Esophagus (tissue), 2 donors: ENCODE results near the gene ILF2. TPM values are rescaled to one million over a fixed set of nuclear protein-coding genes. Genes with fewer than 3 reads are reported as not detected.

Experiments
- H3K27ac ChIP-seq, 2 donors: one replicate each; pipeline ENCODE4 v1.5.1; 2013; ENCODE audit warnings: low read depth in 2 of 2, mild to moderate bottlenecking in 2 of 2, inconsistent platforms in 1 of 2, low read length in 1 of 2, moderate library complexity in 1 of 2
- H3K27me3 ChIP-seq, 2 donors: one replicate each; pipeline ENCODE4 v1.6.1; 2013; ENCODE audit warnings: low read length in 2 of 2, control low read depth in 1 of 2, mild to moderate bottlenecking in 1 of 2; ENCODE audit not compliant: insufficient read depth in 2 of 2, control insufficient read depth in 1 of 2
- H3K36me3 ChIP-seq, 2 donors: one replicate each; pipeline ENCODE4 v1.6.1; 2013; ENCODE audit warnings: low read length in 1 of 2; ENCODE audit not compliant: control insufficient read depth in 2 of 2, insufficient read depth in 2 of 2
- H3K4me1 ChIP-seq, 2 donors: one replicate each; pipeline ENCODE4 v1.6.1; 2013; ENCODE audit warnings: low read length in 1 of 2; ENCODE audit not compliant: control insufficient read depth in 2 of 2, insufficient read depth in 2 of 2
- H3K4me3 ChIP-seq, 2 donors: one replicate each; pipeline ENCODE4 v1.5.1; 2013; ENCODE audit warnings: low read length in 2 of 2, mild to moderate bottlenecking in 2 of 2, low read depth in 1 of 2, moderate library complexity in 1 of 2
- H3K9me3 ChIP-seq, 2 donors: one replicate each; pipeline ENCODE4 v1.6.1; 2013; ENCODE audit warnings: mild to moderate bottlenecking in 2 of 2, low read depth in 1 of 2, low read length in 1 of 2, moderate library complexity in 1 of 2; ENCODE audit not compliant: control insufficient read depth in 2 of 2, insufficient read depth in 1 of 2
- WGBS, 2 donors: extraction: QIAGEN DNeasy Blood & Tissue Kit; methylation state at CpG; one replicate each; pipeline ENCODE4 v1.1.7; 2013; 5-methylcytosine and 5-hydroxymethylcytosine counted together
- polyA plus RNA-seq, 2 donors: library from polyadenylated mRNA; stranded (reverse); fragments of 200-250 nt; gene quantifications; one replicate each; pipeline ENCODE4 v1.2.3, GENCODE V29; 2013
- donor health status: healthy with polysubstance abuse.
- donor health status: Bipolar disorder and iron deficiency.

Gene ILF2
- polyA plus RNA-seq, 2 donors = 22.5 to 99.9 TPM

DNA sequence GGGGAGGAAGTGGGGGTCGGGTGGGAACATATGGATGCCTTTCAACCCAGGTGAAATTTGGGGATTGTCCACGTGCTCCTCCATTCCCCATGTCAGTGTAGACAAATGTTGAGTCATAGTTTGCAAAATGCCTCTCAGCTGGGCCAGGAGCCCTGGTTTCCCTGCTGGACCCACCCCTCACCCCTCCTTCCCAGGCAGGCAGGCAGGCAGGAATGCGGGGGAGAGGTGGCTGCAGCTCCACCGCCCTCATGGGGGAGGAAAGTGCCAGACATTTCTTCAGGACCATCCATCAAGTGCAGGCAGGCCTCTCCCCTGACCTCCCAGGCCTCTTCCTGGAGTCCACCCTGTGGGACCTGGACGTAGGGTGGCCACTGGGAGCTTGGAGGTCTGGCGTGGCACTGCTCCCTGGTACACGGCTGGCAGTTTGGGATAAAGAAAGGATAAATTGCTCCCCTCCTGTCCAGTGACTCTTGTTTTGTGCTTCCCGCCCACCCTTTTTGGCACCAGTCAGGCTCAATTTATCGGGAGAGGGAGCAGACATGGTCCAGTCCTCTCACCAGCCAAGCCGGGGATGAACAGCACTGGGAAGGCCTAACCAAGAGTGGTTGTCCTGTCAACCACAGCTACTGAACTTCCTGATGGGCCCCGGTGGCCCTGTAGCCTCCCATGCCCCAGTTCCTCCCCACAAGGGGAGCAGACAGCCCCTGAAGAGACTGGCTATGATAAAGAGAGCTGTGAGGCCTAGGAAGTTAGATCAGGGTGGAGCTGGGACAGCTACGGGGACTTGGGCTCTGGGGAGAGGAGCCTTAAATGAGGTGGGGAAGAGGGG is 26.6 kb upstream of the ILF2 start:
- Histone ChIP-seq H3K9me3 (no peaks in the 10 kb centered on the region), H3K27me3 (no peaks in the 10 kb centered on the region), H3K4me1 (peaks cover 3 to 8% of the 10 kb centered on the region in 2 donors), H3K4me3 (no peak overlapping the region), H3K27ac (peak overlapping the region; percentile 38 to 84), H3K36me3 (no peaks in the 10 kb centered on the region)
- 62% methylated on average over 12 of the region's 12 CpGs for WGBS, 2 donors

DNA sequence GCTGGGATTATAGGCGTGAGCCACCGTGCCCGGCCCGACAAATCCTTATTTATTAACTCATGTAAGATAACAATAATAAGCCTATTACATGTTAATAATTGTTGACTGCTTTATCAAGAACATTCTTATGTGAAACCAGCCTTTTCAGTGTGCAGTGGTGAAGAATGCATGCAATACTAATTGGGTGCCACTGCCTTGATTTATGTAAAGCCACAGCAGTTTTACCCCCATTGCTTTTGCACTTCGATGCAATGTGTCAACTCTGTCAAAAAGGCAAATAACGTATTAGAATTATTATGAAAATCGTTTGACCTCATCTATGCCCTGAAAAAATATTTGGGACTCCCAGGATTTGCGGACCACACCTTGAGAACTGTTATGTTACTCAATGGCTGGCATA is 25.9 kb upstream of the ILF2 start:
- no peaks in the 10 kb centered on the region for H3K27me3 ChIP-seq
- 78 to 89% methylated on average over 8 of the region's 8 CpGs for WGBS, 2 donors
- no peaks in the 10 kb centered on the region for H3K36me3 ChIP-seq
- peak overlapping the region in 1 of 2 donors; percentile 21 for H3K27ac ChIP-seq
- peaks cover 3 to 8% of the 10 kb centered on the region in 2 donors for H3K4me1 ChIP-seq
- no peak overlapping the region for H3K4me3 ChIP-seq
- no peaks in the 10 kb centered on the region for H3K9me3 ChIP-seq

DNA sequence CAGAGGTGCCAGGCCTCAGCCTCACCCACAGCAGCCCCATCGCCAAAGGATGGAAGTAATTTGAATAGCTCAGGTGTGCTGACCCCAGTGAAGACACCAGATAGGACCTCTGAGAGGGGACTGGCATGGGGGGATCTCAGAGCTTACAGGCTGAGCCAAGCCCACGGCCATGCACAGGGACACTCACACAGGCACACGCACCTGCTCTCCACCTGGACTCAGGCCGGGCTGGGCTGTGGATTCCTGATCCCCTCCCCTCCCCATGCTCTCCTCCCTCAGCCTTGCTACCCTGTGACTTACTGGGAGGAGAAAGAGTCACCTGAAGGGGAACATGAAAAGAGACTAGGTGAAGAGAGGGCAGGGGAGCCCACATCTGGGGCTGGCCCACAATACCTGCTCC is 22.7 kb upstream of the ILF2 start:
- Histone ChIP-seq H3K9me3 (no peaks in the 10 kb centered on the region), H3K36me3 (no peaks in the 10 kb centered on the region), H3K27ac (no peak overlapping the region), H3K27me3 (no peaks in the 10 kb centered on the region), H3K4me1 (peaks cover 3 to 6% of the 10 kb centered on the region in 2 donors), H3K4me3 (no peak overlapping the region)
- WGBS, 2 donors = 79 to 81% methylated on average over 4 of the region's 4 CpGs

DNA sequence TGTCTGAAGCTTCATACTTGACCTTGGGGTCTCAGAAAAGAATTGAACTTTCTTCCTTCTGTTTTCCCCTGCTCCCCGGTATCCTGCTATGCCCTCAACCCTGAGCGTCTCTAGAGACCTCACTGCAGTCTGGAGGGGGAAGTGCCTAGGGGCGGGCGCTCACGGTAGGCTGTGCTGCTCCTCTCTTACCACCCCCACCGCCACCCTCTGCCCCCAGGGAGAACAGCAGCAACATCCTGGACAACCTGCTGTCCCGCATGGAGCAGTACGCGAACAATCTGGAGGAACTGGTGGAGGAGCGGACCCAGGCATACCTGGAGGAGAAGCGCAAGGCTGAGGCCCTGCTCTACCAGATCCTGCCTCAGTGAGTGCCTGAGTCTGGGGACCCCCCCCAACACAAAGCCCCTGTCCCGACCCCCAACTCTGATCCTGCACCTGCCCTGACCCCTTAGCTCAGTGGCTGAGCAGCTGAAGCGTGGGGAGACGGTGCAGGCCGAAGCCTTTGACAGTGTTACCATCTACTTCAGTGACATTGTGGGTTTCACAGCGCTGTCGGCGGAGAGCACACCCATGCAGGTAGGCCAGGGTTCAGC is 18.0 kb upstream of the ILF2 start:
- H3K27me3 ChIP-seq = no peaks in the 10 kb centered on the region
- H3K4me1 ChIP-seq = no peaks in the 10 kb centered on the region
- H3K36me3 ChIP-seq = no peaks in the 10 kb centered on the region
- no peaks in the 10 kb centered on the region for H3K9me3 ChIP-seq
- no peak overlapping the region for H3K4me3 ChIP-seq
- 84 to 89% methylated on average over 18 of the region's 18 CpGs for WGBS, 2 donors
- H3K27ac ChIP-seq = no peak overlapping the region

DNA sequence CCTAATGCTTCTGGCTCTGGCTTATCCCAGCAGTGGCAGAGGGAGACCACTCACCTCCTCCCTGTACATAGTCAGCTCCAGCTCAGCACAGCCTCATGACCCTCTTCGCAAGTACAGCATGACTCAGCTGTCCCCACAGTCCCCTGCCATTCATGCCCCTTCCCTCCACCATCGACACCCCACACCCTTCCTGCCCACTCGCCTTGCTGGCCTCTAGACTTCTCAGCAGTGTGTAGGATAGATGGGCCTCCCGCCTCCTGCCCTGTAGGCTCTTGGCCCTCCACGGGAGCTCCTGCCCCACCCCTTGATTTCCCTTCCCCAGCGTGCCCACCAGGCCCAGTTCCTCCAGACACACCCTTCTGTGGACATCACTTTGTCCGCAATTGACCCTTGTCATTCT is 17.5 kb upstream of the ILF2 start:
- H3K9me3 ChIP-seq = no peaks in the 10 kb centered on the region
- no peak overlapping the region for H3K27ac ChIP-seq
- H3K27me3 ChIP-seq = no peaks in the 10 kb centered on the region
- no peak overlapping the region for H3K4me3 ChIP-seq
- WGBS, 2 donors = 83 to 88% methylated on average over 7 of the region's 7 CpGs
- H3K36me3 ChIP-seq = no peaks in the 10 kb centered on the region
- H3K4me1 ChIP-seq = no peaks in the 10 kb centered on the region

DNA sequence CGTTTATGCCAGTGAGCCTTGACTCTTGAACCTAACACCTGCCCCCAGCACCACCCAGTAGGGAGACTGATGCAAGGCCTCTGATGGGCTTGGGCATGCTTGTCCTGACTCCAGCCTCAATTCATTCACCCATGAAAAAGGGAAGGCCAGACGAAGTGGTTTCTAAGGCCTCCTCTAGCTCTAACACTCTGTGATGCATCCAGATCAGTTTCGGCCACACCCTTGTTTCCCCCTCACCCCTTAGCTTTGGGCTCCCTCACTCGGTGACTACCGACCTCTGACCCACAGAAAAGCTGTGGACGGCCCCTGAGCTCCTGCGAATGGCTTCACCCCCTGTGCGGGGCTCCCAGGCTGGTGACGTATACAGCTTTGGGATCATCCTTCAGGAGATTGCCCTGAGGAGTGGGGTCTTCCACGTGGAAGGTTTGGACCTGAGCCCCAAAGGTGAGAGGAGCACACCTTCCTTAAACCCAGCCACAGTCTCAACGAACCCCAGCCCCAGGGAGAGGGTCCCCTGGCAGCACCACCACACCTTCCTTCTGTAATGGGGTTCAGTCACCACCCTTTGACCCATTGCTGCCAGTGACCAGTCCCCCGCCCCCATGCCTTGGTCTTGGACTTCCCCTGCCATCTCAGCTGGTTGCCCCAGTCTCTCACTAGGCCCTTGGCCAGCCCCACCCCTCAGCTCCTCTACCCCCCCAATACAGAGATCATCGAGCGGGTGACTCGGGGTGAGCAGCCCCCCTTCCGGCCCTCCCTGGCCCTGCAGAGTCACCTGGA is 16.7 kb upstream of the ILF2 start:
- peaks cover 0 to 2% of the 10 kb centered on the region in 2 donors for H3K4me1 ChIP-seq
- H3K27ac ChIP-seq = no peak overlapping the region
- H3K36me3 ChIP-seq = no peaks in the 10 kb centered on the region
- WGBS, 2 donors = 83 to 86% methylated on average over 16 of the region's 16 CpGs
- no peaks in the 10 kb centered on the region for H3K9me3 ChIP-seq
- H3K4me3 ChIP-seq = no peak overlapping the region
- no peaks in the 10 kb centered on the region for H3K27me3 ChIP-seq

DNA sequence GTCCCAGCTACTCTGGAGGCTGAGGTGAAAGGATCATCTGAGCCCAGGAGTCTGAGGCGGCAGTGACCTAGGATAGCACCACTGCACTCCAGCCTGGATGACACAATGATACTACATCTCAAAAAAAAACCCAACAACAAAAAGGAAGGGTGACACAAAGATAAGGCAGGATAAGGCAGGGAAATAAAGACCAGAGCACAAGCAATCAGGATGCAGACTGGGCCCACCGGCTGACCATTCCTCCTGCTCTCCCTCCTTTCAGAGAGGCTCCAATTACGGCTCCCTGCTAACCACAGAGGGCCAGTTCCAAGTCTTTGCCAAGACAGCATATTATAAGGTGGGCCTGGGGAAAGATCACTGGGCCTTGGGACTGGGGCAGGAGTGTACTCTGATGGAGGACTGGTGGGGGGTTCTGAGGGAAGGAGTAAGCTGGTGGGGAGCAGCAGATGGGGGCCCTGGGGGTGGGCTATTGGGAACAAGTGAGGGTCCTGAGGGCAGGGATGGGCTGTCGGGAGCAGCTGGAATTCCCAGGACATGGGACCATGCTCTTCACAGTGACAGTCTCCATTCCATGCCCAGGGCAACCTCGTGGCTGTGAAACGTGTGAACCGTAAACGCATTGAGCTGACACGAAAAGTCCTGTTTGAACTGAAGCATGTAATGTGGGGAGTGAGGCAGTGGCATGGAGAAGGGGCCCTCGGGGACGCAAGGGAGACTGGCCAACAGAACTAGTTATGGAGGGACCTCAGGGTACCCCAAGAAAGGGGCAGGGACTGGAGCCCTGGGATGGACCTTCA is 14.9 kb upstream of the ILF2 start:
- Histone ChIP-seq H3K4me3 (no peak overlapping the region), H3K36me3 (no peaks in the 10 kb centered on the region), H3K27ac (no peak overlapping the region), H3K9me3 (no peaks in the 10 kb centered on the region), H3K27me3 (no peaks in the 10 kb centered on the region), H3K4me1 (peaks cover 0 to 2% of the 10 kb centered on the region in 2 donors)
- 80 to 81% methylated on average over 11 of the region's 11 CpGs for WGBS, 2 donors

DNA sequence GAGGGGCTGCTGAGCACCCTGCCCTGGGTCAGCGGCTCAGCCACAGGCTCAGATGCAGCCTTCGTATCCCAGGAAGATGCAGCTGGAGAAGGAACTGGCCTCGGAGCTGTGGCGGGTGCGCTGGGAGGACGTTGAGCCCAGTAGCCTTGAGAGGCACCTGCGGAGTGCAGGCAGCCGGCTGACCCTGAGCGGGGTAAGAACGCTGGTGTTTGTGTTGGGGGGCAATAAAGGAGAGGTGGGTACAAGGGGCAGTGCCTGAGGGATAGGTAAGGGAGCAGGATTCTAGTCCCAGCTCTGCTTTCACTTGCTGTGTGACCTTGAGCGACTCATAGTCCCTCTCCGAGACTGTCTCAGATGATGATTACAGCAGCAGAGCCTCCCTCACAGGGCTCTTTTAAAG is 14.1 kb upstream of the ILF2 start:
- 69 to 91% methylated on average over 12 of the region's 12 CpGs for whole genome bisulfite sequencing, 2 donors
- H3K9me3 ChIP-seq = no peaks in the 10 kb centered on the region
- H3K27me3 ChIP-seq = peaks cover 0 to 5% of the 10 kb centered on the region in 2 donors
- H3K4me3 ChIP-seq = no peak overlapping the region
- H3K36me3 ChIP-seq = no peaks in the 10 kb centered on the region
- no peak overlapping the region for H3K27ac ChIP-seq
- H3K4me1 ChIP-seq = peaks cover 0 to 2% of the 10 kb centered on the region in 2 donors

DNA sequence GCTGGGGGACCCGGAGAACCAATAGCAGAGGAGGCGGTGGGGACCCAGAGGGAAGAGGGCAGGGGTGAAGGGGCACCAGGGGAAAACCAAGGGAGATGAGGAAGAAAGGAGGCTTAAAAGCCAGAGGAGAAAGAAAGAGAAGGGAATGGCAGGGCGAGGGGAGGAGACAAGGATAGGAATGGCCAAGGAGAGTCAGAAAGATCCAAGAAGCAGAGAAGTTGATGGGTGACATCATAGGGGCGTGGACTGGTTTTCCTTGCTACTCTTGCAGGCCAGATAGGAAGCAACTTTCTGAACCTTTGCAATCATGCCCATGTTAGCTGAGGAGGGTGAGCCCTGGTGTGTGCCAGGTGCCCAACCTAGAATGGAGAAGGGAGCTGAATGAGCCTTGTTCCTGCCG is 13.1 kb upstream of the ILF2 start:
- Histone ChIP-seq H3K27me3 (peaks cover 0 to 10% of the 10 kb centered on the region in 2 donors), H3K36me3 (no peaks in the 10 kb centered on the region), H3K4me3 (no peak overlapping the region), H3K27ac (no peak overlapping the region), H3K9me3 (peaks cover 0 to 3% of the 10 kb centered on the region in 2 donors), H3K4me1 (peaks cover 0 to 9% of the 10 kb centered on the region in 2 donors)
- 69 to 72% methylated on average over 5 of the region's 5 CpGs for WGBS, 2 donors
